IMR-90 (cell line): ENCODE data around the gene ALKAL2. TPM values are rescaled to one million over a fixed set of nuclear protein-coding genes. Genes with fewer than 3 reads are reported as not detected.
A peak's percentile ranks its signal among the peaks of the same experiment; 100 is the strongest.

ENCODE experiments used
- ATAC-seq: fragments of 200-7000 bp; cut with Tn5 transposase; 2 replicates; pipeline ENCODE4 v1.9.1; 2020; ENCODE audit warnings: low read depth, mild to moderate bottlenecking, moderate library complexity
- BruUV-seq: library from RNA; stranded (reverse); fragments of 400-500 nt; replicated peaks from 2 replicates; lab custom pipeline; 2021; lab: Mats Ljungman, UMichigan
- CTCF ChIA-PET: fragments of 300-600 bp; formaldehyde crosslinking; extraction: SDS; loops from one replicate; lab custom pipeline; 2021; ENCODE audit warnings: antibody characterized with exemption; lab: Yijun Ruan, JAX
- POLR2A ChIA-PET: fragments of 300-600 bp; sonication (Branson Sonifier 250); formaldehyde crosslinking; loops from one replicate; lab custom pipeline; 2022; ENCODE audit warnings: antibody characterized with exemption; ENCODE audit not compliant: unreplicated experiment; lab: Charles Lee
- DNase-seq: peaks from one replicate; pipeline ENCODE4 v3.0.0; 2013
- H2AFZ ChIP-seq: replicated peaks from 2 replicates; pipeline ENCODE3; 2013; ENCODE audit warnings: low read length, mild to moderate bottlenecking; ENCODE audit not compliant: poor library complexity
- H2AK5ac ChIP-seq: 2 replicates; pipeline ENCODE4 v1.6.1; 2013; ENCODE audit warnings: low read depth, low read length, inconsistent platforms
- H2AK9ac ChIP-seq: replicated peaks from 2 replicates; pipeline ENCODE3; 2013; ENCODE audit warnings: mild to moderate bottlenecking, low read depth, low read length, moderate library complexity; ENCODE audit not compliant: poor library complexity
- H2BK120ac ChIP-seq: 2 replicates; pipeline ENCODE4 v1.6.1; 2013; ENCODE audit warnings: low read depth, low read length, inconsistent platforms
- H2BK15ac ChIP-seq: 3 replicates; pipeline ENCODE4 v1.6.1; 2013; ENCODE audit warnings: low read depth, low read length, inconsistent platforms
- H2BK20ac ChIP-seq: 2 replicates; pipeline ENCODE4 v1.6.1; 2013; ENCODE audit warnings: low read depth, mild to moderate bottlenecking, inconsistent platforms, low read length, moderate library complexity
- H2BK5ac ChIP-seq: 2 replicates; pipeline ENCODE4 v1.6.1; 2013; ENCODE audit warnings: mild to moderate bottlenecking, low read depth, low read length, inconsistent platforms; ENCODE audit not compliant: poor library complexity, severe bottlenecking
- H3K14ac ChIP-seq: replicated peaks from 2 replicates; pipeline ENCODE4 v1.6.1; 2013; ENCODE audit warnings: low read depth, low read length, inconsistent platforms
- H3K18ac ChIP-seq: 2 replicates; pipeline ENCODE4 v1.6.1; 2013; ENCODE audit warnings: low read depth, low read length, control low read depth
- H3K23ac ChIP-seq: 2 replicates; pipeline ENCODE4 v1.6.1; 2013; ENCODE audit warnings: low read depth, low read length, inconsistent platforms
- H3K27ac ChIP-seq: 2 replicates; pipeline ENCODE4 v1.5.1; 2013; ENCODE audit warnings: mild to moderate bottlenecking, control low read depth, low read length; ENCODE audit not compliant: insufficient read depth
- H3K27me3 ChIP-seq: 2 replicates; pipeline ENCODE4 v1.6.1; 2013; ENCODE audit warnings: low read length; ENCODE audit not compliant: control insufficient read depth, insufficient read depth
- H3K36me3 ChIP-seq: 2 replicates; pipeline ENCODE4 v1.6.1; 2013; ENCODE audit warnings: low read length, mixed read lengths; ENCODE audit not compliant: control insufficient read depth, insufficient read depth
- H3K4ac ChIP-seq: 2 replicates; pipeline ENCODE4 v1.6.1; 2013; ENCODE audit warnings: low read depth, low read length, inconsistent platforms
- H3K4me1 ChIP-seq: 2 replicates; pipeline ENCODE4 v1.6.1; 2013; ENCODE audit warnings: low read length, mixed read lengths; ENCODE audit not compliant: control insufficient read depth, insufficient read depth
- H3K4me2 ChIP-seq: 2 replicates; pipeline ENCODE4 v1.6.1; 2013; ENCODE audit warnings: low read depth, mild to moderate bottlenecking, control low read depth, low read length, moderate library complexity
- H3K4me3 ChIP-seq: 2 replicates; pipeline ENCODE4 v1.5.1; 2013; ENCODE audit warnings: low read depth, mild to moderate bottlenecking, control low read depth, low read length, moderate library complexity; ENCODE audit not compliant: insufficient read depth
- H3K56ac ChIP-seq: 2 replicates; pipeline ENCODE4 v1.6.1; 2013; ENCODE audit warnings: low read length, inconsistent platforms; ENCODE audit not compliant: insufficient read depth; ENCODE audit errors: extremely low read depth
- H3K79me1 ChIP-seq, 2 experiments: 2 replicates each; pipeline ENCODE4 v1.6.1; 2013; ENCODE audit warnings: low read length in 2 of 2, inconsistent platforms in 1 of 2, low read depth in 1 of 2
- H3K9ac ChIP-seq: 2 replicates; pipeline ENCODE4 v1.6.1; 2013; ENCODE audit warnings: low read depth, low read length, control low read depth
- H3K9me1 ChIP-seq: 2 replicates; pipeline ENCODE4 v1.6.1; 2013; ENCODE audit warnings: low read length, inconsistent platforms; ENCODE audit not compliant: insufficient read depth
- H3K9me3 ChIP-seq: 2 replicates; pipeline ENCODE4 v1.6.1; 2013; ENCODE audit warnings: low read length; ENCODE audit not compliant: control insufficient read depth, insufficient read depth
- H4K20me1 ChIP-seq: 2 replicates; pipeline ENCODE4 v1.6.1; 2013; ENCODE audit warnings: low read length, inconsistent platforms; ENCODE audit not compliant: insufficient read depth
- H4K5ac ChIP-seq: 2 replicates; pipeline ENCODE4 v1.6.1; 2013; ENCODE audit warnings: mild to moderate bottlenecking, low read depth, low read length, control low read depth
- H4K8ac ChIP-seq, 2 experiments: 2 replicates each; pipeline ENCODE4 v1.6.1; 2013; ENCODE audit warnings: low read depth in 2 of 2, low read length in 2 of 2, control low read depth in 1 of 2, inconsistent platforms in 1 of 2
- H4K91ac ChIP-seq: 2 replicates; pipeline ENCODE4 v1.6.1; 2013; ENCODE audit warnings: low read depth, low read length, inconsistent platforms; ENCODE audit not compliant: insufficient read depth
- NFE2L2 ChIP-seq: fragments of 150-350 bp; IDR thresholded peaks from 2 replicates; pipeline ENCODE4 v1.6.1; 2016; ENCODE audit warnings: low read depth, mild to moderate bottlenecking, low read length
- RAD21 ChIP-seq: IDR thresholded peaks from 2 replicates; pipeline ENCODE4 v1.6.1; 2012; ENCODE audit warnings: low read length, improper control_type of control experiment
- SMC3 ChIP-seq: fragments of 150-350 bp; IDR thresholded peaks from 2 replicates; pipeline ENCODE4 v1.6.1; 2016; ENCODE audit warnings: low read depth, mild to moderate bottlenecking, antibody characterized with exemption, low read length, moderate library complexity
- WGBS, 2 experiments: methylation state at CpG; one replicate each; pipeline versions ENCODE4 v1.1.5 to v1.1.7; 2013; ENCODE audit warnings: missing lambda C conversion rate in 2 of 2; ENCODE audit not compliant: insufficient read length in 1 of 2; ENCODE audit errors: extremely low coverage in 2 of 2; 5-methylcytosine and 5-hydroxymethylcytosine counted together
- dilution Hi-C: fragments of 300-500 bp; cut with HindIII; formaldehyde crosslinking; loops from one replicate; pipeline ENCODE4 v1.14.3; 2018; ENCODE audit warnings: low sequenced_read_pairs; ENCODE audit not compliant: unreplicated experiment
- in situ Hi-C: fragments of 300-500 bp; cut with MboI; formaldehyde crosslinking; loops from 3 replicates; pipeline ENCODE4 v1.14.3; 2019; ENCODE audit warnings: low sequenced_read_pairs, inconsistent platforms, mixed read lengths
- intact Hi-C: fragments of 100-400 bp; cut with micrococcal nuclease; formaldehyde crosslinking; loops from 2 replicates; pipeline ENCODE4 v1.10.0; 2022
- polyA plus RNA-seq, 3 experiments: library from polyadenylated mRNA; depleted of rRNA; stranded (reverse); fragments of >200 nt; gene quantifications; 2 replicates each; pipeline ENCODE4 v1.2.3, GENCODE V29; 2012; ENCODE audit warnings: low replicate concordance in 1 of 3
- total RNA-seq: library from RNA; depleted of rRNA; stranded (reverse); fragments of >200 nt; gene quantifications from 2 replicates; pipeline ENCODE4 v1.2.3, GENCODE V29; 2012

Gene ALKAL2
- total and polyA plus RNA-seq, 2 of the 4 experiments (the other 2 are of a cell fraction) = not detected

- dilution Hi-C loops = no loop called here
- H2BK20ac ChIP-seq = no peak overlapping the region
- H3K4me2 ChIP-seq = no peak overlapping the region
- H3K18ac ChIP-seq = no peak overlapping the region
- H3K36me3 ChIP-seq = peaks cover 12% of the 10 kb centered on the region
- H3K9me1 ChIP-seq = peaks cover 9% of the 10 kb centered on the region; the same call in 1 of the 2 replicates
- intact Hi-C loops = loop anchor here (2.0 kb wide), 1 partner anchor 23 kb away; no protein-coding TSS in a partner anchor
- no peak for TF ChIP-seq SMC3
- TF ChIP-seq NFE2L2 = no peak
- no peak for TF ChIP-seq RAD21
- peaks cover 9% of the 10 kb centered on the region for H3K4me1 ChIP-seq
- no peak overlapping the region for H4K5ac ChIP-seq
- H4K91ac ChIP-seq = no peak overlapping the region
- in situ Hi-C loops = no loop called here
- no peak overlapping the region for H3K4ac ChIP-seq
- H3K14ac ChIP-seq = no peak overlapping the region
- H3K27me3 ChIP-seq = peaks cover 17% of the 10 kb centered on the region
- H2BK120ac ChIP-seq = no peak overlapping the region
- H3K27ac ChIP-seq = no peak overlapping the region
- no peak overlapping the region for H2BK15ac ChIP-seq
- DNase-seq = peak; percentile 52
- H2AK9ac ChIP-seq = no peak overlapping the region
- H3K56ac ChIP-seq = no peak overlapping the region
- no peak overlapping the region for H2BK5ac ChIP-seq
- ATAC-seq = no peak
- no peaks in the 10 kb centered on the region for H4K20me1 ChIP-seq
- H2AK5ac ChIP-seq = no peak overlapping the region
- H3K79me1 ChIP-seq = peaks cover 0 to 4% of the 10 kb centered on the region in 2 experiments; a peak in 1 of 4 replicates
- POLR2A ChIA-PET = no interaction called here
- H3K9me3 ChIP-seq = no peaks in the 10 kb centered on the region
- WGBS, 2 experiments = no CpG with 5 or more reads among the region's 4 CpGs
- CTCF ChIA-PET = no interaction called here
- H3K9ac ChIP-seq = no peak overlapping the region
- no peak overlapping the region for H4K8ac ChIP-seq
- BruUV-seq = no TSS peak
- H3K4me3 ChIP-seq = no peak overlapping the region
- no peak overlapping the region for H3K23ac ChIP-seq
- no peak overlapping the region for H2AFZ ChIP-seq
Observed at GRCh38 chr2:283996-284794, 3.7 kb downstream of the ALKAL2 start.
